NCI-H1048 (cell line): Measurements from ENCODE around the gene ARHGDIA.
A peak's percentile ranks its signal among the peaks of the same experiment; 100 is the strongest.

Experiments used
- DNase-seq: peaks from one replicate; lab custom pipeline; 2025; lab: John Stamatoyannopoulos, UW

Gene ARHGDIA

GRCh38 chr17:81863833-81864768 lies 7.0 kb downstream of the ARHGDIA start:
- DNase-seq = no peak

GRCh38 chr17:81863123-81863675 lies 7.9 kb downstream of the ARHGDIA start:
- no peak for DNase-seq

- DNase-seq = peak; percentile 99
Measured at GRCh38 chr17:81860756-81861568, 10.2 kb downstream of the ARHGDIA start.

- no peak for DNase-seq
Measured at GRCh38 chr17:81859906-81860755, 11.0 kb downstream of the ARHGDIA start, which contains the start of gene P4HB. P4HB (minus strand) TSS chr17:81860535; CDS start chr17:81860471, 64 bp downstream.

GRCh38 chr17:81858967-81859905 lies 11.9 kb downstream of the ARHGDIA start:
- no peak for DNase-seq

- no peak for DNase-seq
Measured at GRCh38 chr17:81858170-81858966, 12.8 kb downstream of the ARHGDIA start.

GRCh38 chr17:81854974-81855774 lies 16.0 kb downstream of the ARHGDIA start:
- no peak for DNase-seq

- no peak for DNase-seq
Measured at GRCh38 chr17:81852237-81852636, 18.9 kb downstream of the ARHGDIA start.

- DNase-seq = no peak
Measured at GRCh38 chr17:81851423-81851822, 19.7 kb downstream of the ARHGDIA start.

GRCh38 chr17:81849457-81849856 lies 21.7 kb downstream of the ARHGDIA start:
- no peak for DNase-seq

GRCh38 chr17:81846743-81847689 lies 24.1 kb downstream of the ARHGDIA start:
- no peak for DNase-seq

- no peak for DNase-seq
Measured at GRCh38 chr17:81845881-81846742, 25.0 kb downstream of the ARHGDIA start.

GRCh38 chr17:81845361-81845760 lies 25.8 kb downstream of the ARHGDIA start:
- no peak for DNase-seq

GRCh38 chr17:81844887-81845286 lies 26.2 kb downstream of the ARHGDIA start:
- DNase-seq = no peak

- no peak for DNase-seq
Measured at GRCh38 chr17:81844327-81844851, 26.7 kb downstream of the ARHGDIA start.

GRCh38 chr17:81843713-81844326 lies 27.3 kb downstream of the ARHGDIA start:
- DNase-seq = no peak
